Fibroblast of lung (primary cell): Measurements from ENCODE around the gene CALY. TPM values are rescaled to one million over a fixed set of nuclear protein-coding genes. Genes with fewer than 3 reads are reported as not detected.

Experiments used
- DNase-seq, 2 donors: peaks; one replicate each; pipeline versions ENCODE4 v3.0.0 to v3.0.0-alpha.2; 2010; ENCODE audit warnings: low read depth in 2 of 2
- H2AFZ ChIP-seq: 2 replicates; pipeline ENCODE4 v1.5.1; 2012; ENCODE audit warnings: low read length, control low read depth, inconsistent platforms
- H3K27ac ChIP-seq: 2 replicates; pipeline ENCODE4 v1.5.1; 2011; ENCODE audit warnings: low read length, control low read depth; ENCODE audit not compliant: insufficient read depth
- H3K27me3 ChIP-seq: 2 replicates; pipeline ENCODE4 v1.5.1; 2011; ENCODE audit warnings: mild to moderate bottlenecking, low read length; ENCODE audit not compliant: control insufficient read depth, insufficient read depth
- H3K36me3 ChIP-seq: 2 replicates; pipeline ENCODE4 v1.5.1; 2011; ENCODE audit warnings: low read length; ENCODE audit not compliant: control insufficient read depth, insufficient read depth
- H3K4me1 ChIP-seq: 2 replicates; pipeline ENCODE4 v1.5.1; 2011; ENCODE audit warnings: low read length; ENCODE audit not compliant: control insufficient read depth, insufficient read depth; ENCODE audit errors: extremely low read depth
- H3K4me2 ChIP-seq: 2 replicates; pipeline ENCODE4 v1.5.1; 2011; ENCODE audit warnings: low read length, control low read depth; ENCODE audit not compliant: insufficient read depth; ENCODE audit errors: extremely low read depth
- H3K4me3 ChIP-seq, 4 experiments: fragments of 200-600 bp in 1 of 4; sonication (generic) in 1 of 4; replicated peaks in 1 of 4; 2 replicates each; pipeline ENCODE4 v1.5.1; 2011 to 2016; ENCODE audit warnings: low read length in 4 of 4, low read depth in 3 of 4, mild to moderate bottlenecking in 3 of 4, control low read depth in 2 of 4, inconsistent platforms in 1 of 4, mixed read lengths in 1 of 4; ENCODE audit not compliant: insufficient read depth in 1 of 4; ENCODE audit errors: control extremely low read depth in 1 of 4
- H3K79me2 ChIP-seq: 2 replicates; pipeline ENCODE4 v1.5.1; 2012; ENCODE audit warnings: mild to moderate bottlenecking, low read length, inconsistent platforms; ENCODE audit not compliant: control insufficient read depth, insufficient read depth
- H3K9ac ChIP-seq: 2 replicates; pipeline ENCODE4 v1.5.1; 2011; ENCODE audit warnings: mild to moderate bottlenecking, low read length, control low read depth; ENCODE audit not compliant: insufficient read depth
- H3K9me3 ChIP-seq: 2 replicates; pipeline ENCODE4 v1.5.1; 2012; ENCODE audit warnings: low read depth, low read length; ENCODE audit not compliant: control insufficient read depth, insufficient read depth
- H4K20me1 ChIP-seq: 2 replicates; pipeline ENCODE4 v1.5.1; 2011; ENCODE audit warnings: low read length; ENCODE audit not compliant: control insufficient read depth, insufficient read depth; ENCODE audit errors: extremely low read depth
- EZH2 ChIP-seq: IDR thresholded peaks from 2 replicates; pipeline ENCODE4 v1.5.1; 2012; ENCODE audit warnings: low read length, control low read depth, mild to moderate bottlenecking; ENCODE audit errors: missing control alignments
- polyA plus RNA-seq, 2 donors: library from polyadenylated mRNA; depleted of rRNA in 1 of 2; stranded (reverse) in 1 of 2; unstranded in 1 of 2; fragments of >200 nt; gene quantifications; 2 replicates each; pipeline ENCODE4 v1.2.1, GENCODE V29; 2011 to 2012; ENCODE audit warnings: missing spikeins in 1 of 2
- total RNA-seq: library from RNA; depleted of rRNA; stranded (reverse); fragments of >200 nt; gene quantifications from 2 replicates; pipeline ENCODE4 v1.2.1, GENCODE V29; 2014
- TF ChIP-seq, protein P1 (sequence below), 2 donors: IDR thresholded peaks in 1 of 2; conservative IDR thresholded peaks in 1 of 2; 1 replicate in 1 of 2; 2 replicates in 1 of 2; pipeline ENCODE4 v1.5.1; 2011 to 2012; ENCODE audit warnings: low read length in 2 of 2, control low read depth in 1 of 2, inconsistent platforms in 1 of 2, low read depth in 1 of 2, mild to moderate bottlenecking in 1 of 2

CALY gene
- total and polyA plus RNA-seq, 2 donors (not counting 1 experiment from before 2014, with no cell fraction given): not detected

DNA sequence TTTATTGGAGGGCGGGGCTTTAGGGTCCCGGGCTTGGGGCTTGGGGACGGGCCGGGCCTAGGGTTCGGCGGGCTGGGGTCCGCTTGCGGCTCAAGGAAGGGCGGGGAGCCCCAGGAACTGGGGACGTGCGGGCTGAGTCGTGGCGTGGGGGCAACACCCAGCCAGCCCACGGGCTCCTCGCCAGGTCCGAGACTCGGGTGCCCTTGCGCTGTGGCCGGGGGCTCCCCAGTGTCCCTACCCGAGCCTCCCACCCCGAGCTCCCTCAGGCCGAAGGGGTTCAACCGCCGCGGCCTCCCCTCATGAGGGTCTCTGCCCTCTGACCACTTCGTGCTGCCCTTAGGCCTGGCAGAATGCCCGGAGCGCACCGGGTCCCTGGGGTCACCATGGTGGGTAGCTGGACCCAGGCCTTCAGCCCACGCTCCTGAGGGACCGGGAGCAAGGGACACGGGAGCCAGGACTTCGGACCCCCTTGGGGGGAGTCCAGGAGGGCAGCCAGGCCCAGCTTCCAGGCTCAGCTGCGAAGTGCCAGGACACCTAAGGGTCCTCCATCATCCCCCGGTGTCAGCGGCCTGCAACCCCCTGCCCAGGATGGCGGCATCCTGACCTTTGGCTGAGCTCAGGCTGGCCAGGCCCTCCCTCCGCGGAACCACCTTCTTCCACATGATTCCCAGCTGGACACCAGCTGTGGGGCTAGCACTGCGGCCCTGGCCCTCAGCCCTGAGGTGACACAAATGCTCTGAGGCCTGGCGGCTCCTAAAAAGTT is 21.6 kb upstream of the CALY start:
- Histone ChIP-seq H2AFZ (peak overlapping the region; percentile 12), H3K36me3 (peaks cover 3% of the 10 kb centered on the region), H4K20me1 (no peaks in the 10 kb centered on the region), H3K4me3 (no peak overlapping the region), H3K79me2 (no peaks in the 10 kb centered on the region), H3K9ac (no peak overlapping the region), H3K4me2 (no peak overlapping the region), H3K4me1 (peaks cover 2% of the 10 kb centered on the region), H3K9me3 (no peaks in the 10 kb centered on the region), H3K27me3 (no peaks in the 10 kb centered on the region), H3K27ac (no peak overlapping the region)
- DNase-seq: no peak
- TF ChIP-seq EZH2: no peak
- TF ChIP-seq, protein P1, sequence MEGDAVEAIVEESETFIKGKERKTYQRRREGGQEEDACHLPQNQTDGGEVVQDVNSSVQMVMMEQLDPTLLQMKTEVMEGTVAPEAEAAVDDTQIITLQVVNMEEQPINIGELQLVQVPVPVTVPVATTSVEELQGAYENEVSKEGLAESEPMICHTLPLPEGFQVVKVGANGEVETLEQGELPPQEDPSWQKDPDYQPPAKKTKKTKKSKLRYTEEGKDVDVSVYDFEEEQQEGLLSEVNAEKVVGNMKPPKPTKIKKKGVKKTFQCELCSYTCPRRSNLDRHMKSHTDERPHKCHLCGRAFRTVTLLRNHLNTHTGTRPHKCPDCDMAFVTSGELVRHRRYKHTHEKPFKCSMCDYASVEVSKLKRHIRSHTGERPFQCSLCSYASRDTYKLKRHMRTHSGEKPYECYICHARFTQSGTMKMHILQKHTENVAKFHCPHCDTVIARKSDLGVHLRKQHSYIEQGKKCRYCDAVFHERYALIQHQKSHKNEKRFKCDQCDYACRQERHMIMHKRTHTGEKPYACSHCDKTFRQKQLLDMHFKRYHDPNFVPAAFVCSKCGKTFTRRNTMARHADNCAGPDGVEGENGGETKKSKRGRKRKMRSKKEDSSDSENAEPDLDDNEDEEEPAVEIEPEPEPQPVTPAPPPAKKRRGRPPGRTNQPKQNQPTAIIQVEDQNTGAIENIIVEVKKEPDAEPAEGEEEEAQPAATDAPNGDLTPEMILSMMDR (conservative IDR thresholded peaks at IDR 0.05 in 1 of 2, IDR thresholded peaks at IDR 0.05 in 1 of 2; ENCODE audit: low read depth in 1 of 2, low read length in 2 of 2): no peak

DNA sequence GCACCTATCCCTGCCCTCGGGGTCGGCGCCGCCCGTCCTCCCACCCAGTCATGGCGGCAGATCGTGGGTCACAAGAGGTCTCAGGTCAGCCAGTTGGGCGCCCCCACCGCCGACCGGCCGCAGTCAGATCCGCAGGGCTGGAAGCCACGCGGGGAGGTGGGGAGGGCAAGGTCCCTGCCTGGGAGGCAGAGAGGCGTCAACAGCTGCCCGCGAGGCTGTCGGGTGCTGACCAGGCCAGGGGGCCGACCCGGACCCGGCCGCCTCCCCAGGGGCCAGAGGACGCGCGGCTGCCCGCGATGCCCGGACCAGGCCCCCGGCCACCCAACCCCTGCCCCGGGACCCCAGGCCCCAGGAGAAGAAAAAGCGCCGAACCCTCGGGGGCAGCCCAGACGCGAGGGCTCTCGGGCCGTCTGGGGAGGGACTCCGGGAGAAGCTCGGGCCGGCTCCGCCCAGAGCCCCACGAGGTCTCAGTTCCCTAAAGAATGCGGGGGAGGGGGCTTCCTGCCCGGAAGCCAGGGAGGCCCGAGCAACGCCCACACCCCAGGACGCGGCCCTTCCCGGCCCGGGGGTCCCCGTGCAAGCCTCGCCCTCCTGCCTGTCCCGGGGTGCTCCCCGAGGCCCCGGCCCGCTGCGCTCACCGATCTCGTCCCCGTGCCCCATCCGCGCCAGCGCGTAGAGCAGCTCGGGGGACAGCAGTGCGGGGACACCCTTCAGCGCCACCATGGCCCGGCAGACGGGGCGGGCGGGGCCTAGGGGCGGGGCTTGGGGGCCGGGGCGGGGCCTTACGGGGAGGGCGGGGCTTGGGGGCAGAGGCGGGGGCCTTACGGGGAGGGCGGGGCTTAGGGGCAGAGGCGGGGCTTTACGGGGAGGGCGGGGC is 20.8 kb upstream of the CALY start, which contains the start of gene FUOM:
FUOM (minus strand) TSS at position 735 of the 877 bp plus-strand sequence; CDS start at position 723, 12 bp downstream.
- H3K4me3 ChIP-seq: peak within 1 kb of the TSS; percentile 31 to 58 (median 44)
- peaks cover 2% of the 10 kb centered on the region for H3K4me1 ChIP-seq
- H2AFZ ChIP-seq: peak within 1 kb of the TSS; percentile 16
- H3K79me2 ChIP-seq: no peaks in the 10 kb centered on the region
- H3K27me3 ChIP-seq: no peaks in the 10 kb centered on the region
- DNase-seq: peak; percentile 35 to 46
- no peak for TF ChIP-seq EZH2
- TF ChIP-seq, protein P1 (conservative IDR thresholded peaks at IDR 0.05 in 1 of 2, IDR thresholded peaks at IDR 0.05 in 1 of 2; ENCODE audit: low read depth in 1 of 2, low read length in 2 of 2): no peak
- no peak within 1 kb of the TSS for H3K27ac ChIP-seq
- peaks cover under 1% of the 10 kb centered on the region for H3K36me3 ChIP-seq
- H3K9ac ChIP-seq: peak within 1 kb of the TSS; percentile 26
- H3K9me3 ChIP-seq: no peaks in the 10 kb centered on the region
- no peaks in the 10 kb centered on the region for H4K20me1 ChIP-seq
- peak within 1 kb of the TSS; percentile 59 for H3K4me2 ChIP-seq
